ENCODE data around the gene TMOD1. TPM values are rescaled to one million over a fixed set of nuclear protein-coding genes. Genes with fewer than 3 reads are reported as not detected.

The TMOD1 gene
- total and polyA plus RNA-seq, 9 of the 15 experiments (the other 6 are each of a cell fraction or from before 2014, with no cell fraction given) = 7.1 to 41.2 (median 14.2) TPM

DNA sequence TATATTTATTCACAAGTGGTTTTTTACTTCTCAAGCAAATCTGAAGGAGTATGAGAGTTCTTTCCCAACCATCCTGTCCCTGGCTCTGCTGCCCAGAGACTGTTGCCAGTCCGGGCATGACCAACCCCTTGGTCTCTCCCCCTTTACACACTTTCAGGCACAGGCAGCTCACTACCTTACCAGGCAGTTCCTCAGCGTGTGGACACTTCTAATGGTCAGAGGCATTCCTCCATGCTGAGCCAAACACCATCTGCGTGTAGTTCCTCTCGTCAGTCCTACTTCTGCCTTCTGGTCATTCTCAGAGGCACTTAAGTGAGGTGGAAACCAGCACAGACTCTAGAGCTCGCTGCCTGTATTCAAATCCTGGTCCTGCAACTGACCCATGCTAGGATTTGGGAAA is 75.6 kb downstream of the TMOD1 start:
- 91% methylated on average over 5 of the region's 5 CpGs for WGBS (ENCODE audit: insufficient coverage, low coverage, missing lambda C conversion rate)
- DNase-seq (ENCODE audit: extremely low read depth in 1 of 4, low spot score in 3 of 4) (no peak), ATAC-seq (no peak), FAIRE-seq (no peak)
- Histone ChIP-seq H3K4me2 (ENCODE audit: insufficient read depth, low read length) (no peak overlapping the region), H3K36me3 (ENCODE audit: control insufficient read depth, insufficient read depth, low read length) (peaks cover 15% of the 10 kb centered on the region; the same call in 2 of the 3 replicates), H3K4me1 (replicated peaks in 1 of 2; ENCODE audit: control insufficient read depth in 2 of 2, insufficient read depth in 2 of 2, low read length in 2 of 2) (no peaks in the 10 kb centered on the region), H3K79me2 (ENCODE audit: control insufficient read depth, insufficient read depth, low read length) (no peaks in the 10 kb centered on the region), H3K27me3 (ENCODE audit: control insufficient read depth in 2 of 2, insufficient read depth in 2 of 2, low read length in 2 of 2) (no peaks in the 10 kb centered on the region), H3K9me3 (replicated peaks; ENCODE audit: control insufficient read depth, insufficient read depth, low read depth, low read length) (no peaks in the 10 kb centered on the region), H3K4me3 (no peak overlapping the region), H3K9ac (ENCODE audit: insufficient read depth in 1 of 2, low read depth in 2 of 2, low read length in 2 of 2) (no peak overlapping the region), H2AFZ (ENCODE audit: low read depth, low read length) (no peak overlapping the region), H4K20me1 (replicated peaks; ENCODE audit: control insufficient read depth, insufficient read depth, low read length) (no peaks in the 10 kb centered on the region), H3K9me1 (ENCODE audit: control insufficient read depth, insufficient read depth, low read length) (no peaks in the 10 kb centered on the region), H3K27ac (ENCODE audit: extremely low read depth, low read depth, low read length) (no peak overlapping the region)
- ChIA-PET POLR2A (interaction anchor here (0.5 to 0.8 kb wide), 2 partner anchors 22 to 92 kb away, joined by 3 to 4 read pairs; no protein-coding TSS in a partner anchor), CTCF (ENCODE audit: low intra/inter-chr PET ratio) (no interaction called here)
- no TSS peak for BruUV-seq (replicated peaks)
- intact Hi-C loops (cut with micrococcal nuclease) (no loop called here), in situ Hi-C loops (cut with MboI) (no loop called here)
- TF ChIP-seq, protein P1, sequence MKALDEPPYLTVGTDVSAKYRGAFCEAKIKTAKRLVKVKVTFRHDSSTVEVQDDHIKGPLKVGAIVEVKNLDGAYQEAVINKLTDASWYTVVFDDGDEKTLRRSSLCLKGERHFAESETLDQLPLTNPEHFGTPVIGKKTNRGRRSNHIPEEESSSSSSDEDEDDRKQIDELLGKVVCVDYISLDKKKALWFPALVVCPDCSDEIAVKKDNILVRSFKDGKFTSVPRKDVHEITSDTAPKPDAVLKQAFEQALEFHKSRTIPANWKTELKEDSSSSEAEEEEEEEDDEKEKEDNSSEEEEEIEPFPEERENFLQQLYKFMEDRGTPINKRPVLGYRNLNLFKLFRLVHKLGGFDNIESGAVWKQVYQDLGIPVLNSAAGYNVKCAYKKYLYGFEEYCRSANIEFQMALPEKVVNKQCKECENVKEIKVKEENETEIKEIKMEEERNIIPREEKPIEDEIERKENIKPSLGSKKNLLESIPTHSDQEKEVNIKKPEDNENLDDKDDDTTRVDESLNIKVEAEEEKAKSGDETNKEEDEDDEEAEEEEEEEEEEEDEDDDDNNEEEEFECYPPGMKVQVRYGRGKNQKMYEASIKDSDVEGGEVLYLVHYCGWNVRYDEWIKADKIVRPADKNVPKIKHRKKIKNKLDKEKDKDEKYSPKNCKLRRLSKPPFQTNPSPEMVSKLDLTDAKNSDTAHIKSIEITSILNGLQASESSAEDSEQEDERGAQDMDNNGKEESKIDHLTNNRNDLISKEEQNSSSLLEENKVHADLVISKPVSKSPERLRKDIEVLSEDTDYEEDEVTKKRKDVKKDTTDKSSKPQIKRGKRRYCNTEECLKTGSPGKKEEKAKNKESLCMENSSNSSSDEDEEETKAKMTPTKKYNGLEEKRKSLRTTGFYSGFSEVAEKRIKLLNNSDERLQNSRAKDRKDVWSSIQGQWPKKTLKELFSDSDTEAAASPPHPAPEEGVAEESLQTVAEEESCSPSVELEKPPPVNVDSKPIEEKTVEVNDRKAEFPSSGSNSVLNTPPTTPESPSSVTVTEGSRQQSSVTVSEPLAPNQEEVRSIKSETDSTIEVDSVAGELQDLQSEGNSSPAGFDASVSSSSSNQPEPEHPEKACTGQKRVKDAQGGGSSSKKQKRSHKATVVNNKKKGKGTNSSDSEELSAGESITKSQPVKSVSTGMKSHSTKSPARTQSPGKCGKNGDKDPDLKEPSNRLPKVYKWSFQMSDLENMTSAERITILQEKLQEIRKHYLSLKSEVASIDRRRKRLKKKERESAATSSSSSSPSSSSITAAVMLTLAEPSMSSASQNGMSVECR (CRISPR knock-in tag; IDR thresholded peaks at IDR 0.05) = no peak
- TF ChIP-seq ZNF589 (CRISPR knock-in tag; IDR thresholded peaks at IDR 0.05; ENCODE audit: low read depth) (no peak), JUND (IDR thresholded peaks at IDR 0.05; ENCODE audit: borderline replicate concordance, low read depth, low read length) (no peak), JUND (tag; IDR thresholded peaks at IDR 0.05; ENCODE audit: borderline replicate concordance, low read depth, low read length) (no peak)

All from K562 (cell line).